HG03097 (cell line): ENCODE results near the gene BARX1.

ENCODE experiments used
- ATAC-seq: cut with Tn5 transposase; IDR thresholded peaks from one replicate; pipeline ENCODE4 v1.9.1; 2021; ENCODE audit not compliant: unreplicated experiment, low FRiP score

Gene BARX1

DNA sequence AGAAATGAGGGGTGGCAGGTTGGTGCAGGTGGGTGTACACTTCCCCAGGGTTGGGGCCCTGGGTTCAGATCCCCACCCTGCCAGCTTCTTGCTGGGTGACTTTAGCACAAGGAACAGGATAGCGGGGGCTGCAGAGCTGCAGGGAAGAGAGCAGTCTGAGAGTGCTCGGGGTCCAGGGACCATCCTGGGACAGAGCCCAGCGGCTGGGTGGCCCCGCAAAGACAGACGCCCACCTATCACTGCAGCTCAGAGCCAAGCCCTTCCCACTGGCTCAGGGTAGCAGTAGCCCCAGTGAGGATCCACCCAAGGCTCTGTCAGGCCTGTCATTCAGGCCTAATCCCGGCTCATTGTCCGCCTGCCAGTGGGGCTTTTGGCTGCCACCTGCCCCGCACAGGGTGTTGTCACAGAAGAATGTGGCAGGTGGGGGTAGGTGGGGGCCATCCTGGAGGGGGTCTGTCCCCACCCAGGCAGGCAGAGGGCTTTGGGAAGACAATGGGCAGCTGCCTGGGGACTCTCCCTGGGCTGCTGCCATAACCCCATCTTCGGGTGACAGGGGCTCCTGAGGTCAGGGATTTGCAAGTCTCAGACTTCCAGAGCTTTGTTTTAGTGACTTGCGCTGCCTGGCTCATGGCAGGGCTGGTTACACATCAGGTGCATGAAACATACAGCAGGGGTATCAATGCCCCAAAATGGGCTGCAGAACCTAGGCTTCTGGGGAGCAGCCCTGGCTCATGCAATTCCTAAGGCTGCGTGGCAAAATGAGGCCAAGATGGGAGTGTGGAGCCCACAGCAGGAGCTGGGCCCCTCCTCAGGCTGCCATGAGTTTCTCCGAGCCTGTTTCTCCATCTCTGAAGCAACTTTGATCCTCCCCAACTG, 52.1 kb downstream of the BARX1 start:
- no peak for ATAC-seq

DNA sequence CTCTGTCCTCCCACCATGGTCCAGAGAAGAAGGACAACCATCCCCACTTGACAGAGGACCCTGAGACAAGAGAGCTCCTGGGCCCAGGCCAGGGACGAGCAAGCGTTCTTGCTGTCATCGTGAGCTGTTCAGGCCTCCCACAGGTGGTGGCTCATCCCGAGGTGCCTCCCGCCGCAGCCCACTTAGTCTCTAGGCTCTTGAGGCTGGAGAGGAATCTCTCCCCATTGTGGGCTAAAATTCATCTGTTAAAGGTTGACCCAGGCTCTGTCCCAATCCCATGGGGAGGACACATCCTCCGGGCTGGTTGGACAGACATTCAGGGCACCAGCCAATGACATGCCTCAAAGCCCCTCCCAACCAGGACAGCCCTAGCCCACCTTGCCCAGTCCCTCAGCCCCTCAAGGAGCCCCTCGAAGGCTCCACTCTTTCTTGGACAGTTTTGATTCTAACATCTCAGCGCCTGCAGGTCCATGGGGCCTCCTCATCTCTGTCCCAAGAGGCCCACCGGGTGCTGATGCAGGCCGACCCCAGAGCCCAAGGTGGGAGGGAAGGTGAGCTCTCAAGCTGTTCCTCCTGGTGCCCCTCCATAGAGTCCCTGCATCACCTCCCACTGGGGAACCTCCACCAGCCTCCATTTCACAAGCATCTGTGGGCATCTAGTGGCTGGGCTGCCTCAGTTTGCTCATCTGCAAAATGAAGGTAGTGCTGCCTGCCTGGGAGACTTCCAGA, 52.9 kb downstream of the BARX1 start:
- no peak for ATAC-seq
